OCI-LY7 (cell line): ENCODE measurements around the gene ABCG5. TPM values are rescaled to one million over a fixed set of nuclear protein-coding genes. Genes with fewer than 3 reads are reported as not detected.

Experiments used
- BruUV-seq: library from RNA; stranded (reverse); fragments of 400-500 nt; replicated peaks from 2 replicates; lab custom pipeline; 2021; lab: Mats Ljungman, UMichigan
- CTCF ChIA-PET: fragments of 300-600 bp; sonication (Branson Sonifier 250); formaldehyde crosslinking; loops from one replicate; lab custom pipeline; 2022; ENCODE audit warnings: antibody characterized with exemption; ENCODE audit not compliant: unreplicated experiment; lab: Charles Lee
- POLR2A ChIA-PET: fragments of 300-600 bp; sonication (Branson Sonifier 250); formaldehyde crosslinking; loops from one replicate; lab custom pipeline; 2022; ENCODE audit warnings: antibody characterized with exemption; lab: Charles Lee
- DNase-seq: peaks from one replicate; pipeline ENCODE4 v3.0.0-alpha.2; 2015; ENCODE audit warnings: low spot score
- H2AFZ ChIP-seq: fragments of 200-600 bp; sonication (generic), shearing (Covaris generic); 2 replicates; pipeline ENCODE4 v1.6.1; 2014; ENCODE audit warnings: mild to moderate bottlenecking, antibody characterized with exemption, low read length, moderate library complexity
- H3K27ac ChIP-seq: fragments of 200-600 bp; sonication (generic); 2 replicates; pipeline ENCODE4 v1.5.1; 2014; ENCODE audit warnings: mixed run types, low read depth, mild to moderate bottlenecking, moderate library complexity, low read length, inconsistent platforms; ENCODE audit not compliant: poor library complexity, severe bottlenecking
- H3K36me3 ChIP-seq: fragments of 200-600 bp; sonication (generic); 2 replicates; pipeline ENCODE4 v1.6.1; 2014; ENCODE audit warnings: mild to moderate bottlenecking, antibody characterized with exemption, low read length, moderate library complexity, mixed read lengths; ENCODE audit not compliant: insufficient read depth
- H3K4me1 ChIP-seq: fragments of 200-600 bp; sonication (generic); 2 replicates; pipeline ENCODE4 v1.5.1; 2014; ENCODE audit warnings: mild to moderate bottlenecking, low read length; ENCODE audit not compliant: insufficient read depth, poor library complexity, severe bottlenecking
- H3K4me2 ChIP-seq: fragments of 200-600 bp; sonication (generic); 2 replicates; pipeline ENCODE4 v1.6.1; 2014; ENCODE audit warnings: mild to moderate bottlenecking, low read length
- H3K4me3 ChIP-seq: fragments of 200-600 bp; sonication (generic); 2 replicates; pipeline ENCODE4 v1.5.1; 2014; ENCODE audit warnings: mild to moderate bottlenecking, low read depth, low read length; ENCODE audit not compliant: poor library complexity, severe bottlenecking
- H3K79me2 ChIP-seq: fragments of 200-600 bp; sonication (generic); 2 replicates; pipeline ENCODE4 v1.6.1; 2016; ENCODE audit warnings: low read depth, mild to moderate bottlenecking, low read length, moderate library complexity, mixed read lengths; ENCODE audit not compliant: insufficient read depth
- H3K9me2 ChIP-seq: fragments of 200-600 bp; sonication (generic); 2 replicates; pipeline ENCODE4 v1.6.1; 2016; ENCODE audit warnings: mild to moderate bottlenecking, low read length, mixed read lengths; ENCODE audit not compliant: insufficient read depth
- H3K9me3 ChIP-seq: fragments of 200-600 bp; sonication (generic); 2 replicates; pipeline ENCODE4 v1.6.1; 2014; ENCODE audit warnings: mild to moderate bottlenecking, mixed run types, low read length, mixed read lengths
- H4K20me1 ChIP-seq: fragments of 200-600 bp; sonication (generic); 2 replicates; pipeline ENCODE4 v1.6.1; 2014; ENCODE audit warnings: mild to moderate bottlenecking, antibody characterized with exemption, low read length, moderate library complexity, mixed read lengths; ENCODE audit not compliant: insufficient read depth
- EZH2phosphoT487 ChIP-seq: fragments of 200-600 bp; sonication (generic); IDR thresholded peaks from 2 replicates; pipeline ENCODE4 v1.6.1; 2018; ENCODE audit warnings: low read depth, borderline replicate concordance, mild to moderate bottlenecking, mixed run types, antibody characterized with exemption, low read length, moderate library complexity, mixed read lengths
- intact Hi-C: fragments of 100-400 bp; cut with micrococcal nuclease; formaldehyde crosslinking; loops from one replicate; pipeline ENCODE4 v1.10.0; 2022; ENCODE audit not compliant: unreplicated experiment
- total RNA-seq, 2 experiments: library from RNA; depleted of rRNA in 1 of 2; stranded (reverse); fragments of >200 nt in 1 of 2; shearing (Covaris generic) in 1 of 2; gene quantifications; 2 replicates each; pipeline ENCODE4 v1.2.3, GENCODE V29; 2014 to 2022
- TF ChIP-seq, protein P1 (sequence below): fragments of 200-600 bp; sonication (generic); conservative IDR thresholded peaks from 2 replicates; pipeline ENCODE4 v1.5.1; 2014; ENCODE audit warnings: mild to moderate bottlenecking, antibody characterized with exemption, low read length, moderate library complexity, mixed read lengths

The ABCG5 gene
- total RNA-seq, 2 experiments from 2014 or later, result not detected

DNA sequence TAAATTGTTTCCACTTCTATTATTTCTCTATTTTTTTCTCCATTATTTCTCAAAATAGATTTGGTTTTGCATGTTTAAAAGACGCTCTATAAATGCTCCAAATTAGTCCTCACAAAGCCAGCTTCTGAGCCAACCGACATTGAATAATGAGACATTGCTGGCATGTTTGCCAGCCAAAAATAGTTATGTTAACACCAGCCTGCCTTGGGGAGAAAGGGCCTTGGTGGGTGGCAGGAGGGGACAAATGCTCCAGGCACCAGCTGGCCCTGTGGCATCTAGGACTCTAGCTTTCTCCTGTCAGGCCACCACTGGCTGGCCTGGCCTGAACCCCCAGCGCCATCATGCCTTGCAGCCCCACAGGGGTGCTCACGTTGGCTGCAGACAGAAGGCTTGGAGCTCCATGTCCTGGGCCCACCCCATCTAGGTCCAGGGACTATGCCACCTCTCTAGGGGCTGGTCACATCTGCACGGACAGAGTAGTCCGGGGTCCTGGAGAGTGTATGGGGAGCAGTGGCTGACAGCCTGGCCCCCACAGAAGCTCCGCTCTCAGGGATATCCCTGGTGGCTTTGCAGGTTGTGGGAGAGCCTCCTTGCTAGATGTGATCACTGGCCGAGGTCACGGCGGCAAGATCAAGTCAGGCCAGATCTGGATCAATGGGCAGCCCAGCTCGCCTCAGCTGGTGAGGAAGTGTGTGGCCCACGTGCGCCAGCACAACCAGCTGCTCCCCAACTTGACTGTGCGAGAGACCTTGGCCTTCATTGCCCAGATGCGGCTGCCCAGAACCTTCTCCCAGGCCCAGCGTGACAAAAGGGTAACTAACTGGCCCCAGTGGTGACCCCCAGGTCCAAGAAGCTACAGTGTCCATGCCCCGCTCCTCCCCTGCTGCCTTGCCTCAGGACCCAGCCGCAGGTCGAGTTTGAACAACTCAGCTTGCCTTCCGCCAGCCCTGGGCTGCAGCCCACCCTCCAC is 12.7 kb upstream of the ABCG5 start:
- no peak for DNase-seq

DNA sequence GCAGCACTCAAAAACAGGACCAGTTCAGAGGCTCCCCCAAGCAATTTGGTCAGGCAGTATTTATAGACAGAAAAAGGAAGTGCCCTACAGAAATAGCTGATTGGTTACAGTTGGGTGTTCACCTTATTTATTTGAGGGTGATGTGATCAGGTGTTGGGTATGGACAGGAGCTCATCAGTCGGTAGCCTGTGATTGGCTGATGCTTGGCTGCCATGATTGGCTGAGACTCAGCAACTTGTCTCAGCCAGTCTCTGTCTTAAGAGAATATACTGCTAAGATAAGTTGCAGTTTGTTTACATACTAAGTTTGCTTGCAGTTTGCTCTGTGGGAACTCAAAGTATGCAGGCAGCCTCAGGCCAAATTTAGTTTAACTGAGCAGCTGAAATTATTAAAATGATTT is 9.6 kb upstream of the ABCG5 start:
- Histone ChIP-seq H3K79me2 (no peaks in the 10 kb centered on the region), H3K9me2 (no peaks in the 10 kb centered on the region), H2AFZ (no peak overlapping the region), H3K4me3 (no peak overlapping the region), H4K20me1 (no peaks in the 10 kb centered on the region), H3K9me3 (no peaks in the 10 kb centered on the region), H3K4me1 (no peaks in the 10 kb centered on the region), H3K27ac (no peak overlapping the region), H3K4me2 (no peak overlapping the region), H3K36me3 (no peaks in the 10 kb centered on the region)
- ChIA-PET POLR2A (no interaction called here), CTCF (no interaction called here)
- intact Hi-C loops, result no loop called here
- TF ChIP-seq, protein P1, sequence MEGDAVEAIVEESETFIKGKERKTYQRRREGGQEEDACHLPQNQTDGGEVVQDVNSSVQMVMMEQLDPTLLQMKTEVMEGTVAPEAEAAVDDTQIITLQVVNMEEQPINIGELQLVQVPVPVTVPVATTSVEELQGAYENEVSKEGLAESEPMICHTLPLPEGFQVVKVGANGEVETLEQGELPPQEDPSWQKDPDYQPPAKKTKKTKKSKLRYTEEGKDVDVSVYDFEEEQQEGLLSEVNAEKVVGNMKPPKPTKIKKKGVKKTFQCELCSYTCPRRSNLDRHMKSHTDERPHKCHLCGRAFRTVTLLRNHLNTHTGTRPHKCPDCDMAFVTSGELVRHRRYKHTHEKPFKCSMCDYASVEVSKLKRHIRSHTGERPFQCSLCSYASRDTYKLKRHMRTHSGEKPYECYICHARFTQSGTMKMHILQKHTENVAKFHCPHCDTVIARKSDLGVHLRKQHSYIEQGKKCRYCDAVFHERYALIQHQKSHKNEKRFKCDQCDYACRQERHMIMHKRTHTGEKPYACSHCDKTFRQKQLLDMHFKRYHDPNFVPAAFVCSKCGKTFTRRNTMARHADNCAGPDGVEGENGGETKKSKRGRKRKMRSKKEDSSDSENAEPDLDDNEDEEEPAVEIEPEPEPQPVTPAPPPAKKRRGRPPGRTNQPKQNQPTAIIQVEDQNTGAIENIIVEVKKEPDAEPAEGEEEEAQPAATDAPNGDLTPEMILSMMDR, result no peak
- no peak for TF ChIP-seq EZH2phosphoT487
- BruUV-seq, result no TSS peak
- peak; percentile 4 for DNase-seq

More for the DNA sequence above, 12.7 kb upstream of the ABCG5 start:
- no peaks in the 10 kb centered on the region for H3K79me2 ChIP-seq
- intact Hi-C loops, result no loop called here
- H3K9me3 ChIP-seq, result no peaks in the 10 kb centered on the region
- no peak overlapping the region for H3K4me2 ChIP-seq
- TF ChIP-seq, protein P1, result no peak
- no peak for TF ChIP-seq EZH2phosphoT487
- POLR2A ChIA-PET, result no interaction called here
- H3K9me2 ChIP-seq, result no peaks in the 10 kb centered on the region
- H3K4me3 ChIP-seq, result no peak overlapping the region
- H3K36me3 ChIP-seq, result no peaks in the 10 kb centered on the region
- H2AFZ ChIP-seq, result no peak overlapping the region
- no TSS peak for BruUV-seq
- CTCF ChIA-PET, result no interaction called here
- H3K4me1 ChIP-seq, result no peaks in the 10 kb centered on the region
- H4K20me1 ChIP-seq, result no peaks in the 10 kb centered on the region
- H3K27ac ChIP-seq, result no peak overlapping the region
